Right lobe of liver (tissue), 6 donors: ENCODE measurements around the gene AIFM1. TPM values are rescaled to one million over a fixed set of nuclear protein-coding genes. Genes with fewer than 3 reads are reported as not detected.

Experiments
- ATAC-seq, 4 donors: fragments of 200-7000 bp; cut with Tn5 transposase; one replicate each; pipeline ENCODE4 v1.9.1; 2020; ENCODE audit warnings: mild to moderate bottlenecking in 4 of 4, moderate library complexity in 4 of 4
- DNase-seq, 3 donors: peaks; one replicate each; pipeline ENCODE4 v3.0.0-alpha.2; 2020
- H3K27ac ChIP-seq, 3 donors: fragments of 200-600 bp; one replicate each; pipeline ENCODE4 v1.8.0; 2022
- H3K27me3 ChIP-seq, 2 donors: fragments of 200-600 bp; one replicate each; pipeline ENCODE4 v1.8.0; 2022
- H3K36me3 ChIP-seq, 4 donors: fragments of 200-600 bp; sonication (generic) in 1 of 4; one replicate each; pipeline versions ENCODE4 v1.5.1 to v1.8.0; 2017 to 2022; ENCODE audit warnings: control low read depth in 1 of 4
- H3K4me1 ChIP-seq, 4 donors: fragments of 200-600 bp; sonication (generic) in 1 of 4; one replicate each; pipeline versions ENCODE4 v1.5.1 to v1.8.0; 2017 to 2022; ENCODE audit warnings: control low read depth in 1 of 4
- H3K4me3 ChIP-seq, 3 donors: fragments of 200-600 bp; one replicate each; pipeline ENCODE4 v1.8.0; 2022
- H3K9me3 ChIP-seq, 4 donors: fragments of 200-600 bp; sonication (generic) in 1 of 4; one replicate each; pipeline versions ENCODE4 v1.5.1 to v1.8.0; 2017 to 2022; ENCODE audit warnings: control low read depth in 1 of 4
- POLR2A ChIP-seq: fragments of 450-650 bp; IDR thresholded peaks from one replicate; pipeline ENCODE4 v1.6.1; 2017; ENCODE audit warnings: antibody characterized with exemption, mild to moderate bottlenecking
- WGBS: methylation state at CpG from one replicate; pipeline ENCODE4 v1.1.6; 2018; ENCODE audit warnings: low coverage, low lambda C conversion rate; ENCODE audit not compliant: insufficient coverage; ENCODE audit errors: missing lambda C conversion rate; 5-methylcytosine and 5-hydroxymethylcytosine counted together
- intact Hi-C, 2 donors: fragments of 100-400 bp; cut with DNase I; formaldehyde crosslinking; loops; one replicate each; pipeline versions ENCODE4 v1.11.2 to v1.14.1; 2022
- total RNA-seq, 6 experiments: library from RNA; depleted of rRNA in 2 of 6; stranded (reverse); fragments of >200 nt in 2 of 6; fragmentation: NEBNext Ultra II Directional in 3 of 6; extraction: Animal tissue kit (Norgen Biotek cat#: 25700) in 3 of 6; gene quantifications; one replicate each; pipeline versions ENCODE4 v1.1.0 to v1.2.4, GENCODE V29; 2016 to 2023
- TF ChIP-seq, protein P1 (sequence below), 4 donors: fragments of 200-600 bp in 3 of 4; fragments of 450-650 bp in 1 of 4; IDR thresholded peaks; one replicate each; pipeline versions ENCODE4 v1.5.1 to v1.8.0; 2016 to 2022; ENCODE audit warnings: antibody characterized with exemption in 4 of 4, mild to moderate bottlenecking in 2 of 4
- donor health status: DM: no; HTN: yes; CAD: no.
- donor health status: DM: no; HTN: no; CAD: no.
- donor health status: DM: no; HTN: no; CAD: no.
- donor health status: DM: no; HTN: yes; CAD: no.
- donor health status: DM: no; HTN: yes; CAD: no.

The AIFM1 gene
- total RNA-seq, 6 experiments from 2014 or later: 63.4 to 90.0 (median 76.7) TPM

DNA sequence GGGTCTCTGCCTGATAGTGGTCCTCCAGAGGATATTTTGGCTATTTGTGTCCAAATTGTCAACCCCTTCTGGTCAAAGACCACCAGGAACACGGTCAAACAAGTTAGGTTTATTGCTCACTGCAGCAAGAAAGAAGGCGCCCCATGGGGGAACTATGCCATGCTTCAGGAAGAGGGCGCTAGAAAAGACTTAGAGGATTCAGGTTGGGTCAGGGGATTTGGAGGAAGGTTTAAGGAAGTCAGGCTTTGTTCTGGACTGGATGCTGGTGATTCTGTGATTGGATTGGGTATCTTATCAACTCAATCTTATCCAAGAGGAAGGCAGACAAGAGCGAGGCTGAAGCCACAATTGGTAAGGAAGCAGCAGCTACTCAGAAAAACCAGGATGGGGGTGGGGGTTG, 41.1 kb downstream of the AIFM1 start:
- ATAC-seq (no peak), DNase-seq (no peak)
- Histone ChIP-seq H3K4me3 (no peak overlapping the region), H3K9me3 (no peaks in the 10 kb centered on the region), H3K36me3 (peaks cover 0 to 7% (median 0%) of the 10 kb centered on the region in 4 donors), H3K27me3 (no peaks in the 10 kb centered on the region), H3K4me1 (no peaks in the 10 kb centered on the region), H3K27ac (no peak overlapping the region)
- no peak for TF ChIP-seq POLR2A
- TF ChIP-seq, protein P1, sequence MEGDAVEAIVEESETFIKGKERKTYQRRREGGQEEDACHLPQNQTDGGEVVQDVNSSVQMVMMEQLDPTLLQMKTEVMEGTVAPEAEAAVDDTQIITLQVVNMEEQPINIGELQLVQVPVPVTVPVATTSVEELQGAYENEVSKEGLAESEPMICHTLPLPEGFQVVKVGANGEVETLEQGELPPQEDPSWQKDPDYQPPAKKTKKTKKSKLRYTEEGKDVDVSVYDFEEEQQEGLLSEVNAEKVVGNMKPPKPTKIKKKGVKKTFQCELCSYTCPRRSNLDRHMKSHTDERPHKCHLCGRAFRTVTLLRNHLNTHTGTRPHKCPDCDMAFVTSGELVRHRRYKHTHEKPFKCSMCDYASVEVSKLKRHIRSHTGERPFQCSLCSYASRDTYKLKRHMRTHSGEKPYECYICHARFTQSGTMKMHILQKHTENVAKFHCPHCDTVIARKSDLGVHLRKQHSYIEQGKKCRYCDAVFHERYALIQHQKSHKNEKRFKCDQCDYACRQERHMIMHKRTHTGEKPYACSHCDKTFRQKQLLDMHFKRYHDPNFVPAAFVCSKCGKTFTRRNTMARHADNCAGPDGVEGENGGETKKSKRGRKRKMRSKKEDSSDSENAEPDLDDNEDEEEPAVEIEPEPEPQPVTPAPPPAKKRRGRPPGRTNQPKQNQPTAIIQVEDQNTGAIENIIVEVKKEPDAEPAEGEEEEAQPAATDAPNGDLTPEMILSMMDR (IDR thresholded peaks at IDR 0.05): no peak
- intact Hi-C loops: no loop called here
- WGBS: 51% methylated on average over 3 of the region's 4 CpGs

DNA sequence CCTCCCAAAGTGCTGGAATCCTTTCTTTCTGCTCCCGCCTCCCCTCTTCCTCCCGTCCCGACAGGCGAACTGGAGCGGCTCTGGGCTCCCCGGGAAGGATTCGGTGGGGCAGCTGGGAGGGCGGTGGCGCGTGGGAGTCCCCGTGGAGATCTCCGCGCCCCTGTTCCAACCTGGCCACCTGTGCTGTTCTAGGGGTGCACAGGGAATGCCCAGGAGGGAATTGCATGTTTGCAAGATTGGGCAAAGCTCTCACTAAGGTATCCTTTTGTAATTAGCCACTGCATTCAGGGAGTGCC, 44.2 kb downstream of the AIFM1 start:
- 71% methylated on average over 1 of the region's 13 CpGs for WGBS
- DNase-seq: no peak
- H3K27me3 ChIP-seq: no peaks in the 10 kb centered on the region
- TF ChIP-seq, protein P1 (IDR thresholded peaks at IDR 0.05): no peak
- TF ChIP-seq POLR2A: no peak
- intact Hi-C loops: no loop called here
- no peaks in the 10 kb centered on the region for H3K9me3 ChIP-seq
- H3K36me3 ChIP-seq: no peaks in the 10 kb centered on the region
- H3K27ac ChIP-seq: no peak overlapping the region
- no peak for ATAC-seq
- no peaks in the 10 kb centered on the region for H3K4me1 ChIP-seq
- no peak overlapping the region for H3K4me3 ChIP-seq

DNA sequence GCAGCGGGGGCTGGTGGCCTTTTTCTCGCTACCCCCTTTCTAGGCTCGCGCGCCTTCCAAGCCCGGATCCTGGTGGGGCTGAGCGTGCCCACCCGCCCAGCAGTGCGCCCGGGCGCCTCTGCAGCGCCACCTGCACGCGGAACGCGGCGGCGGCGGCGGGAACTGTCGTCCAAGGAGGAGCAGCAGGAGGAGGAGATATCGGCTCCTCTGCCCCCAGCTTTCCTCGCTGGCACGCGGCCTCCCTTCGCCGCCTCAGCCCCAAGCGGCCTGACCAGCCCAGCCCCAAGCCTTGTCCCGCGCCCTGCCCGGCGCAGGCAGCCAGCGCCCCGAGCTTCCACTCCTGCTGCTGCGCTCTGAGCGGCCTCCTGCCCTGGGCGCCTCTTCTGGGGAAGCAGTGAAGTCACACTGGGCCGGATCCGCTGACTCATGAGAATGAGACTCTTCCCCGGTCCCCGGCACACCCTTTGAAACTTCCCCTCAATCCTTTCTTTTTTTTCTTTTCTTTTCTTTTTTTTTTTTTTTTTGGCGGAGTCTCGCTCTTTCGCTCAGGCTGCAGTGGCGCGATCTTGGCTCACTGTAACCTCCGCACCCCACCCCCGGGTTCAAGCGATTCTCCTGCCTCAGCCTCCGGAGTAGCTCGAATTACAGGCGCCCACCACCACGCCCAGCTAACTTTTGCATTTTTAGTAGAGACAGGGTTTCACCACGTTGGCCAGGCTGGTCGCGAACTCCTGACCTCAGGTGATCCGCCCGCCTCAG, 44.7 kb downstream of the AIFM1 start:
- Histone ChIP-seq H3K27me3 (no peaks in the 10 kb centered on the region), H3K27ac (no peak overlapping the region), H3K4me3 (peak overlapping the region; percentile 21 to 28 (median 23)), H3K4me1 (no peaks in the 10 kb centered on the region), H3K36me3 (no peaks in the 10 kb centered on the region), H3K9me3 (no peaks in the 10 kb centered on the region)
- TF ChIP-seq, protein P1 (IDR thresholded peaks at IDR 0.05): peak; percentile 42 to 62 (median 49)
- TF ChIP-seq POLR2A: no peak
- intact Hi-C loops: no loop called here
- ATAC-seq (peak; percentile 80 to 90 (median 85)), DNase-seq (peak; percentile 59 to 77 (median 72))
- 25% methylated on average over 18 of the region's 58 CpGs for WGBS

DNA sequence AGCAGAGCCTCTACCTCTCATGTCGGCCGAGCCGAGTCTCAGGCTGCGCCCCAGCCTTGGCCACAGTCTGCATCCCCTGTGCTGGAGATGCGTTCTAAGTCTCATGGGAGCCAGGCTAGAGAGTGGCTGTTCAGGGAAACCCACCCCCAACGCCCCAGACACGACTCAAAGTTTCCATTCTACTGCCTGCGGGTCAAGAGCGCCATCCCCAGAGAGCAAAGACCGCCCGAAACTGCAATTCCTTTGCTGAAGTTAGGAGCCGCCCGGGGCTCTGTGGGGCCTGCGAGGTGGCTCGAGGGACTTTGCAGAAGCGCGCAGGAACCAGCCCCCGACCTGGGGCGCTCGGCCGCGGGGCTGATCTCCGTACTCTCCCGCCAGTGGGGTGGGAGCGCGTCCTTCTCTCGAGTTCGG, 45.3 kb downstream of the AIFM1 start:
- H3K4me1 ChIP-seq: no peaks in the 10 kb centered on the region

More for the DNA sequence above, 45.3 kb downstream of the AIFM1 start:
- Histone ChIP-seq H3K36me3 (no peaks in the 10 kb centered on the region), H3K9me3 (no peaks in the 10 kb centered on the region), H3K27ac (no peak overlapping the region), H3K4me3 (peak overlapping the region; percentile 21 to 28 (median 23)), H3K27me3 (no peaks in the 10 kb centered on the region)
- intact Hi-C loops: no loop called here
- WGBS: 31% methylated on average over 24 of the region's 28 CpGs
- DNase-seq (no peak), ATAC-seq (peak in 3 of 4 donors; percentile 10 to 24 (median 24))
- TF ChIP-seq, protein P1 (IDR thresholded peaks at IDR 0.05): no peak
- no peak for TF ChIP-seq POLR2A
